HepG2 (cell line): ENCODE measurements around the gene ABHD6. TPM values are rescaled to one million over a fixed set of nuclear protein-coding genes. Genes with fewer than 3 reads are reported as not detected.

Experiments
- AGO1 ChIP-seq: fragments of 200-400 bp; formaldehyde crosslinking; IDR thresholded peaks from 2 replicates; pipeline ENCODE4 v1.6.1; 2017; ENCODE audit warnings: mild to moderate bottlenecking, low read depth, low read length, moderate library complexity; ENCODE audit not compliant: poor library complexity, severe bottlenecking
- ARNTL ChIP-seq: sonication (generic); formaldehyde crosslinking; IDR thresholded peaks from 2 replicates; pipeline ENCODE4 v1.4.0; 2020; ENCODE audit warnings: mild to moderate bottlenecking, missing genetic modification reagents
- CBX1 ChIP-seq: IDR thresholded peaks from one replicate; pipeline ENCODE4 v1.6.1; 2016; ENCODE audit warnings: antibody characterized with exemption, low read depth
- FOSL2 ChIP-seq: sonication (generic); formaldehyde crosslinking; IDR thresholded peaks from 2 replicates; pipeline ENCODE4 v1.4.0; 2020; ENCODE audit warnings: missing genetic modification reagents
- MZF1 ChIP-seq: sonication (generic); formaldehyde crosslinking; IDR thresholded peaks from 2 replicates; pipeline ENCODE4 v1.8.1; 2023; ENCODE audit warnings: mild to moderate bottlenecking, missing genetic modification reagents, borderline replicate concordance
- PITX1 ChIP-seq: sonication (generic); formaldehyde crosslinking; IDR thresholded peaks from 2 replicates; pipeline ENCODE4 v1.5.1; 2020; ENCODE audit warnings: mild to moderate bottlenecking, missing genetic modification reagents
- ZNF362 ChIP-seq: sonication (generic); formaldehyde crosslinking; IDR thresholded peaks from 2 replicates; pipeline ENCODE4 v1.4.0; 2020; ENCODE audit warnings: missing genetic modification reagents, mild to moderate bottlenecking, borderline replicate concordance
- ZNF644 ChIP-seq: IDR thresholded peaks from 2 replicates; pipeline ENCODE4 v1.6.1; 2016; ENCODE audit warnings: low read depth
- ZNF841 ChIP-seq: sonication (generic); formaldehyde crosslinking; IDR thresholded peaks from 2 replicates; pipeline ENCODE4 v1.8.1; 2023; ENCODE audit warnings: missing genetic modification reagents, borderline replicate concordance
- polyA plus RNA-seq, 8 experiments: library from polyadenylated mRNA; depleted of rRNA in 3 of 8; stranded (reverse) in 7 of 8; unstranded in 1 of 8; fragments of >200 nt; fragmentation: Illumina TruSeq in 4 of 8; extraction: Trizol in 4 of 8; gene quantifications; 2 replicates each; pipeline versions ENCODE4 v1.2.1 to v1.2.3, GENCODE V29; 2011 to 2016; ENCODE audit warnings: low read depth in 4 of 8, missing spikeins in 1 of 8, mixed read lengths in 1 of 8; ENCODE audit not compliant: insufficient read depth in 1 of 8
- total RNA-seq, 5 experiments: library from RNA; depleted of rRNA; stranded (reverse); fragments of >200 nt; fragmentation: Illumina TruSeq; extraction: Trizol; gene quantifications; 2 replicates each; pipeline ENCODE4 v1.2.3, GENCODE V29; 2016; ENCODE audit warnings: low read depth in 1 of 5
- TF ChIP-seq, protein P1 (sequence below), 2 experiments: fragments of 450-650 bp in 1 of 2; sonication (generic) in 1 of 2; formaldehyde crosslinking in 1 of 2; IDR thresholded peaks; 2 replicates each; pipeline versions ENCODE4 v1.6.1 to v1.8.0; 2016 to 2022; ENCODE audit warnings: antibody characterized with exemption in 1 of 2, mild to moderate bottlenecking in 1 of 2, missing genetic modification reagents in 1 of 2
- TF ChIP-seq, protein P2 (sequence below): IDR thresholded peaks from 2 replicates; pipeline ENCODE4 v1.6.1; 2012; ENCODE audit warnings: inconsistent platforms
- TF ChIP-seq, protein P3 (sequence below): sonication (generic); formaldehyde crosslinking; IDR thresholded peaks from 2 replicates; pipeline ENCODE4 v1.4.0; 2020; ENCODE audit warnings: missing genetic modification reagents, borderline replicate concordance
- TF ChIP-seq, protein P4 (sequence below): sonication (generic); formaldehyde crosslinking; IDR thresholded peaks from 2 replicates; pipeline ENCODE4 v1.9.0; 2022; ENCODE audit warnings: low read depth, missing genetic modification reagents

ABHD6 gene
- total and polyA plus RNA-seq, 2 of the 13 experiments (the other 11 are each of a cell fraction or from before 2014, with no cell fraction given), result 9.0 to 17.2 TPM

- no peak for TF ChIP-seq ZNF362 (CRISPR knock-in tag)
- no peak for TF ChIP-seq ARNTL (CRISPR knock-in tag)
- TF ChIP-seq ZNF644 (CRISPR knock-in tag), result no peak
- TF ChIP-seq, protein P1, sequence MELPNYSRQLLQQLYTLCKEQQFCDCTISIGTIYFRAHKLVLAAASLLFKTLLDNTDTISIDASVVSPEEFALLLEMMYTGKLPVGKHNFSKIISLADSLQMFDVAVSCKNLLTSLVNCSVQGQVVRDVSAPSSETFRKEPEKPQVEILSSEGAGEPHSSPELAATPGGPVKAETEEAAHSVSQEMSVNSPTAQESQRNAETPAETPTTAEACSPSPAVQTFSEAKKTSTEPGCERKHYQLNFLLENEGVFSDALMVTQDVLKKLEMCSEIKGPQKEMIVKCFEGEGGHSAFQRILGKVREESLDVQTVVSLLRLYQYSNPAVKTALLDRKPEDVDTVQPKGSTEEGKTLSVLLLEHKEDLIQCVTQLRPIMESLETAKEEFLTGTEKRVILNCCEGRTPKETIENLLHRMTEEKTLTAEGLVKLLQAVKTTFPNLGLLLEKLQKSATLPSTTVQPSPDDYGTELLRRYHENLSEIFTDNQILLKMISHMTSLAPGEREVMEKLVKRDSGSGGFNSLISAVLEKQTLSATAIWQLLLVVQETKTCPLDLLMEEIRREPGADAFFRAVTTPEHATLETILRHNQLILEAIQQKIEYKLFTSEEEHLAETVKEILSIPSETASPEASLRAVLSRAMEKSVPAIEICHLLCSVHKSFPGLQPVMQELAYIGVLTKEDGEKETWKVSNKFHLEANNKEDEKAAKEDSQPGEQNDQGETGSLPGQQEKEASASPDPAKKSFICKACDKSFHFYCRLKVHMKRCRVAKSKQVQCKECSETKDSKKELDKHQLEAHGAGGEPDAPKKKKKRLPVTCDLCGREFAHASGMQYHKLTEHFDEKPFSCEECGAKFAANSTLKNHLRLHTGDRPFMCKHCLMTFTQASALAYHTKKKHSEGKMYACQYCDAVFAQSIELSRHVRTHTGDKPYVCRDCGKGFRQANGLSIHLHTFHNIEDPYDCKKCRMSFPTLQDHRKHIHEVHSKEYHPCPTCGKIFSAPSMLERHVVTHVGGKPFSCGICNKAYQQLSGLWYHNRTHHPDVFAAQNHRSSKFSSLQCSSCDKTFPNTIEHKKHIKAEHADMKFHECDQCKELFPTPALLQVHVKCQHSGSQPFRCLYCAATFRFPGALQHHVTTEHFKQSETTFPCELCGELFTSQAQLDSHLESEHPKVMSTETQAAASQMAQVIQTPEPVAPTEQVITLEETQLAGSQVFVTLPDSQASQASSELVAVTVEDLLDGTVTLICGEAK (IDR thresholded peaks at IDR 0.05), result no peak
- TF ChIP-seq, protein P1 (CRISPR knock-in tag; IDR thresholded peaks at IDR 0.05), result no peak
- no peak for TF ChIP-seq ZNF841 (CRISPR knock-in tag)
- TF ChIP-seq, protein P2, sequence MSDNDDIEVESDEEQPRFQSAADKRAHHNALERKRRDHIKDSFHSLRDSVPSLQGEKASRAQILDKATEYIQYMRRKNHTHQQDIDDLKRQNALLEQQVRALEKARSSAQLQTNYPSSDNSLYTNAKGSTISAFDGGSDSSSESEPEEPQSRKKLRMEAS, result peak; percentile 23; the same call in 1 of the 2 replicates
- TF ChIP-seq, protein P3, sequence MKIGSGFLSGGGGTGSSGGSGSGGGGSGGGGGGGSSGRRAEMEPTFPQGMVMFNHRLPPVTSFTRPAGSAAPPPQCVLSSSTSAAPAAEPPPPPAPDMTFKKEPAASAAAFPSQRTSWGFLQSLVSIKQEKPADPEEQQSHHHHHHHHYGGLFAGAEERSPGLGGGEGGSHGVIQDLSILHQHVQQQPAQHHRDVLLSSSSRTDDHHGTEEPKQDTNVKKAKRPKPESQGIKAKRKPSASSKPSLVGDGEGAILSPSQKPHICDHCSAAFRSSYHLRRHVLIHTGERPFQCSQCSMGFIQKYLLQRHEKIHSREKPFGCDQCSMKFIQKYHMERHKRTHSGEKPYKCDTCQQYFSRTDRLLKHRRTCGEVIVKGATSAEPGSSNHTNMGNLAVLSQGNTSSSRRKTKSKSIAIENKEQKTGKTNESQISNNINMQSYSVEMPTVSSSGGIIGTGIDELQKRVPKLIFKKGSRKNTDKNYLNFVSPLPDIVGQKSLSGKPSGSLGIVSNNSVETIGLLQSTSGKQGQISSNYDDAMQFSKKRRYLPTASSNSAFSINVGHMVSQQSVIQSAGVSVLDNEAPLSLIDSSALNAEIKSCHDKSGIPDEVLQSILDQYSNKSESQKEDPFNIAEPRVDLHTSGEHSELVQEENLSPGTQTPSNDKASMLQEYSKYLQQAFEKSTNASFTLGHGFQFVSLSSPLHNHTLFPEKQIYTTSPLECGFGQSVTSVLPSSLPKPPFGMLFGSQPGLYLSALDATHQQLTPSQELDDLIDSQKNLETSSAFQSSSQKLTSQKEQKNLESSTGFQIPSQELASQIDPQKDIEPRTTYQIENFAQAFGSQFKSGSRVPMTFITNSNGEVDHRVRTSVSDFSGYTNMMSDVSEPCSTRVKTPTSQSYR, result no peak
- TF ChIP-seq MZF1 (CRISPR knock-in tag), result no peak
- TF ChIP-seq FOSL2, result no peak
- TF ChIP-seq PITX1 (CRISPR knock-in tag), result 0 out of 2 replicates have a peak, but pooled peaks have one; percentile 18
- no peak for TF ChIP-seq CBX1
- TF ChIP-seq AGO1, result no peak
- TF ChIP-seq, protein P4, sequence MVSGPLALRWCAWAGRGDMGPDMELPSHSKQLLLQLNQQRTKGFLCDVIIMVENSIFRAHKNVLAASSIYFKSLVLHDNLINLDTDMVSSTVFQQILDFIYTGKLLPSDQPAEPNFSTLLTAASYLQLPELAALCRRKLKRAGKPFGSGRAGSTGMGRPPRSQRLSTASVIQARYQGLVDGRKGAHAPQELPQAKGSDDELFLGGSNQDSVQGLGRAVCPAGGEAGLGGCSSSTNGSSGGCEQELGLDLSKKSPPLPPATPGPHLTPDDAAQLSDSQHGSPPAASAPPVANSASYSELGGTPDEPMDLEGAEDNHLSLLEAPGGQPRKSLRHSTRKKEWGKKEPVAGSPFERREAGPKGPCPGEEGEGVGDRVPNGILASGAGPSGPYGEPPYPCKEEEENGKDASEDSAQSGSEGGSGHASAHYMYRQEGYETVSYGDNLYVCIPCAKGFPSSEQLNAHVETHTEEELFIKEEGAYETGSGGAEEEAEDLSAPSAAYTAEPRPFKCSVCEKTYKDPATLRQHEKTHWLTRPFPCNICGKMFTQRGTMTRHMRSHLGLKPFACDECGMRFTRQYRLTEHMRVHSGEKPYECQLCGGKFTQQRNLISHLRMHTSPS (CRISPR knock-in tag), result no peak
These were observed 910 bp upstream of the ABHD6 start (continued) for GRCh38 chr3:58236527-58237237.
